ENCODE data around the gene SWSAP1. TPM values are rescaled to one million over a fixed set of nuclear protein-coding genes. Genes with fewer than 3 reads are reported as not detected.

The SWSAP1 gene
- total RNA-seq, 1 donor from 2014 or later: 1.1 TPM

DNA sequence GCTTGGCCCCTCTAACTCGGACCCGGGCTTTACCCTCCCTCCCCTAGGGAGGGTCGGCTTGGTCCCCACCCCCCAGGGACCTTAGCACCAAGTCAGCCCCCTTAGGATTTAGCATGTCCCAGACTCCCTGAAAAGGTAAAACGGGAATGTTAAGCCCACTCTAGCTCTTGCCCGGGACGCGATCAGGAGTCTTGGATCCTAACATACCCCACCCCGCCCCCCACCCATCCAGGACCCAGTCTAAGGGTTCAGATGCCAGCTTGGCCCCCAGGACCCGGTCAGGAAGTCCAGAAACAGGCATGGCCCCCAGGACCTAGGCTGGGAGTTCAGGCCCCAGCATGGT lies 9.2 kb downstream of the SWSAP1 start:
- Histone ChIP-seq H3K9me3 (replicated peaks) (no peaks in the 10 kb centered on the region), H3K4me1 (peaks cover 43% of the 10 kb centered on the region), H3K36me3 (no peaks in the 10 kb centered on the region), H3K27ac (replicated peaks) (peak overlapping the region; percentile 66), H3K27me3 (ENCODE audit: low read depth) (peaks cover 19% of the 10 kb centered on the region), H3K4me3 (peak overlapping the region; percentile 71)
- TF ChIP-seq CTCF (IDR thresholded peaks at IDR 0.05; ENCODE audit: borderline replicate concordance): no peak
- intact Hi-C loops (cut with micrococcal nuclease): no loop called here
- no peak for DNase-seq

- H3K27me3 ChIP-seq (ENCODE audit: low read depth): peaks cover 19% of the 10 kb centered on the region
- H3K4me1 ChIP-seq: peaks cover 42% of the 10 kb centered on the region
- intact Hi-C loops (cut with micrococcal nuclease): no loop called here
- no peak for TF ChIP-seq CTCF (IDR thresholded peaks at IDR 0.05; ENCODE audit: borderline replicate concordance)
- no peak overlapping the region for H3K27ac ChIP-seq (replicated peaks)
- DNase-seq: no peak
- no peaks in the 10 kb centered on the region for H3K36me3 ChIP-seq
- H3K4me3 ChIP-seq: no peak overlapping the region
- no peaks in the 10 kb centered on the region for H3K9me3 ChIP-seq (replicated peaks)
Observed at GRCh38 chr19:11384778-11385129, 10.3 kb downstream of the SWSAP1 start.

- Histone ChIP-seq H3K4me3 (no peak overlapping the region), H3K27ac (replicated peaks) (no peak overlapping the region), H3K36me3 (no peaks in the 10 kb centered on the region), H3K27me3 (ENCODE audit: low read depth) (peaks cover 17% of the 10 kb centered on the region), H3K9me3 (replicated peaks) (peaks cover 10% of the 10 kb centered on the region), H3K4me1 (peaks cover 21% of the 10 kb centered on the region)
- no peak for DNase-seq
- intact Hi-C loops (cut with micrococcal nuclease): no loop called here
- no peak for TF ChIP-seq CTCF (IDR thresholded peaks at IDR 0.05; ENCODE audit: borderline replicate concordance)
Observed at GRCh38 chr19:11387162-11388034, 12.9 kb downstream of the SWSAP1 start.

DNA sequence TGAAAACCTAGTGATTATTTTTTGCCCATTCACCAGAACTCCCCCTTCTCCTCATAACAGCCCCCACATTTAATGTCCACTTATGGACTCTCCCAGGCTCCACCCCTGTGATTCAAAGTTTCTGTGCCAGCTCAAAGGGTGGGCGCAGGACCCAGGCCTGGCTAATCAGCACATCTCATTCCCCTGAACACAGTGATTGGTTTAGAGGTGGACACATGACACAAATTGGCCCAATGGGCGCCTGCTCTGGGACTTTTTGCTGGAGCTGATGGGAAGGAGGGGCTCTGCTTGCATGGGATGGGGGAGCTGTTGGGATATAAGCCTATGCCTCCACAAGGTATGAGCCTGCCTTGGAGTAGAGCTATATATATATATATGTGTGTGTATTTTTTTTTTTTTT lies 15.9 kb downstream of the SWSAP1 start:
- TF ChIP-seq CTCF (IDR thresholded peaks at IDR 0.05; ENCODE audit: borderline replicate concordance): no peak
- intact Hi-C loops (cut with micrococcal nuclease): no loop called here
- Histone ChIP-seq H3K4me1 (no peaks in the 10 kb centered on the region), H3K9me3 (replicated peaks) (peaks cover 10% of the 10 kb centered on the region), H3K36me3 (no peaks in the 10 kb centered on the region), H3K4me3 (no peak overlapping the region), H3K27ac (replicated peaks) (no peak overlapping the region), H3K27me3 (ENCODE audit: low read depth) (peaks cover 4% of the 10 kb centered on the region)
- DNase-seq: no peak

- Histone ChIP-seq H3K9me3 (replicated peaks) (peaks cover 10% of the 10 kb centered on the region), H3K36me3 (no peaks in the 10 kb centered on the region), H3K4me3 (no peak overlapping the region), H3K27me3 (ENCODE audit: low read depth) (peaks cover 4% of the 10 kb centered on the region), H3K27ac (replicated peaks) (no peak overlapping the region), H3K4me1 (no peaks in the 10 kb centered on the region)
- intact Hi-C loops (cut with micrococcal nuclease): no loop called here
- no peak for DNase-seq
- TF ChIP-seq CTCF (IDR thresholded peaks at IDR 0.05; ENCODE audit: borderline replicate concordance): no peak
Observed at GRCh38 chr19:11390933-11391680, 16.6 kb downstream of the SWSAP1 start.

All from left ventricle myocardium inferior (tissue), 1 donor.